ENCODE measurements around the gene RPEL1. TPM values are rescaled to one million over a fixed set of nuclear protein-coding genes. Genes with fewer than 3 reads are reported as not detected.
"Not testable (repeated sequence)": the region's sequence is repeated elsewhere in the genome, so short reads cannot be mapped to it uniquely, and the experiment has no call there.

Gene RPEL1
- total RNA-seq, result 0.10 TPM in 1 of 2 replicates, not detected in the other

DNA sequence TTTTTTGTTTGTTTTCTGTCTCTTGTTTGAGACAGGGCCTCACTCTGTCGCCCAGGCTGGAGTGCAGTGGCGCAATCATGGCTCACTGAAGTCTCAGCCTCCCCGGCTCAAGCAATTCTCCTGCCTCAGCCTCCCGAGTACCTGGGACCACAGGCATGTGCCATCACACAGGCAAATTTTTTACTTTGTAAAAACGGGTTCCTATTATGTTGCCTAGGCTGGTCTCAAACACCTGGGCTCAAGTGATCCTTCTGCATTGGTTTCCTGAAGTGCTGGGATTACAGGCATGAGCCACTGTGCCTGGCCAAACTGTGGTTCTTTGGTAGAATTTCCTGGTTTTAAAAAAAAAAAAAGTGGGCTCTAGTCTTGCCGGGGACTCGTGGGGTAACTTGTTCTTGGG, at the start of gene RPEL1:
Gene RPEL1, plus strand, starts transcription at position 301 of the 400 bp plus-strand sequence. CDS start 110 bp downstream, outside the sequence.
- DNase-seq (ENCODE audit: extremely low read depth, low read depth, low spot score), result not testable (repeated sequence)

DNA sequence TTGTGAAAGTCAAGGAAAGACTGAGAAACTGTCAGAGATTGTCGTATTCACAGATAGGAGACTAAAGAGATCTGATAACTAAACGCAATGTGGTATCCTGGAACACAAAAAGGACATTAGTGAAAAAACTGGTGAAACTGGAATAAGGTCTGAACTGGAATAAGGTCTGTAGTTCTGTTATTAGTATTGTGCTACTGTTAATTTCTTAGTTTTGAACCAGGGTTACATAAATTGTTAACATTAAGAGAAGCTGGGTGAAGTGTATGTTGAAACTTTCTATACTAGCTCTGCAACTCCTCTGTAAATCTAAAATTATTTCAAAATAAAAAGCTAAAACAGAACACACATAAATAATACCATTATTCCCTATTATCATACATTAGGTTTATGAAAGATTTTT, 49.2 kb upstream of the RPEL1 start:
- no peak for DNase-seq (ENCODE audit: extremely low read depth, low read depth, low spot score)

DNA sequence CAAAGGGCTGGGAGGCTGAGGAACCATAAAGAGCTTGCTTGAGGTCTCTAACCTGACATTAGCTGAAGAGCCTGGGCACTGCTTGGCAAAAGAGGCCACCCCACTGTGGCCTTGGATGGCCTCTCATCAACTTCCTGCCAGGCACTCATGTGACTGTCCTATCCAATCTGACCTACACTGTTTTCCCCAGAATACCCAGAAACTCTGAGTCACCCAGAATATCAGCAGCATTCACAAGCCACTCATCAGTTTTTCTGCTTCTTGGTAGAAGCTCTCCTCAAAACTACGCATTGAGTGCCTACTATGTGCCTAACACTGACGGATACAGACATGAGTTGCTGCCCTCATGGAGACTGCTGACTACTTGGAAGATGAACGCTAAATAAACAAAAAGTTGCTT, 48.5 kb upstream of the RPEL1 start:
- peak; percentile 63 for DNase-seq (ENCODE audit: extremely low read depth, low read depth, low spot score)

DNA sequence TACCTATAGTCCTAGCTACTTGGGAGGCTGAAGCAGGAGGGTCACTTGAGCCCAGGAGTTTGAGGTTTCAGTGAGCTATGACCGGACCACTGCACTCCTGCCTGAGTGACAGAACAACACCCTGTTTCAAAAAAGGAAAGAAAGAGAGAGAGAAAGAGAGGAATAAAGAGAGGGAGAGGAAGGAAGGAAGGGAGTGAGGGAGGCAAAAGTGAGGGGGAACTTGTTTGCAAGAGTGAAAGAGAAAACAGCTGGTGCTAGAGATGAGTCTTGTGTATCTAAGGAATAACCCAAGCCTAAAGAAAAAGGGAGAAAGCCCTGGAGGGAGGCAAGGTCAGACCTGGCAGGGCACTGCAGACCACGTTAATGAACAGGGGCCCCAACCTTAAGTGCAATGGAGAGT, 47.8 kb upstream of the RPEL1 start:
- DNase-seq (ENCODE audit: extremely low read depth, low read depth, low spot score), result no peak

DNA sequence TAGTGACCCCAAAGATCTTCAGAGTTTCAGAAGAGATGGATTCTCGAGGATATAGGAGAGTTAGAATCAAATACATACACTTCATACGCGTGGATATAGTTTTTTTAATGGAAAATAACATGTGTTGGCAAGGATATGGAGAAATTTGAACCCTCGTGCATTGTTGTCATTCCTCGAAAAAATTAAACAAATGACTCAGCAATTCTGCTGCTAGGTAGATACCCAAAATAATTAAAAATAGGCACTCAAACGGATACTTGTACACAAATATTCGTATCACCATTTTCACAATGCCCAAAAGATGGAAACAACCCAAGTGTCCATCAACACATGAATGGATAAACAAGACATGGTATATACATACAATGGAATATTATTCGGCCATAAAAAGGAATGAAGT, 47.0 kb upstream of the RPEL1 start:
- no peak for DNase-seq (ENCODE audit: extremely low read depth, low read depth, low spot score)

DNA sequence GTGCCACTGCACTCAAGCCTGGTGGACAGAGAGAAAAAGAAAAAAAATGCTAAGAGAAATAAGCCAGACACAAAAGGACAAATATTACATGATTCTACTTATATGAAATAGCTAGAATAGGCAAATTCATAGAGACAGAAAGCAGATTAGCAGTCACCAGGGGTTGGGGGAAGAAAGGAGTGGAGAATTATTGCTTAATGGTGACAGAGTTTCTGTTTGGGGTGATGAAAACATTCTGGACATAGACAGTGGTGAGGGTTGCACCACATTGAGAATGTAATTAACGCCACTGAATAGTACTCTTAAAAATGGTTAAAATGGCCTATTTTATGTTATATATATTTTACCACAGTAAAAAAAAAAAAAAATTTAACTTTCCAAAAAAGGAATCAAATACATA, 46.2 kb upstream of the RPEL1 start:
- no peak for DNase-seq (ENCODE audit: extremely low read depth, low read depth, low spot score)

DNA sequence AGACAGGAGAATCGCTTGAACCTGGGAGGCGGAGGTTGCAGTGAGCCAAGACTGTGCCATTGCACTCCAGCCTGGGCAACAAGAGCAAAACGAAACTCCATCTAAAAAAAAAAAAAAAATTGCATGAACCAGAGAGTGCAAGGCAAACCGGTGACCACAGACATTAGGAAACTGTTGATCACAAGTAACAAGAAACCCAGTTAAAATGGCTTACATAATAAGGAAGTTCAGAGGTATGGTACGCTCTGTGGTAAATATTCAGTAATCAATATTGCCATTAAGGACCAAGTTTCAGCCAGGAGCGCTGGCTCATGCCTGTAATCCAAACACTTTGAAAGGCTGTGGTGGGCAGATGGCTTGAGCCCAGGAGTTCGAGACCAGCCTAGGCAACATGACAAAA, 43.4 kb upstream of the RPEL1 start:
- no peak for DNase-seq (ENCODE audit: extremely low read depth, low read depth, low spot score)

DNA sequence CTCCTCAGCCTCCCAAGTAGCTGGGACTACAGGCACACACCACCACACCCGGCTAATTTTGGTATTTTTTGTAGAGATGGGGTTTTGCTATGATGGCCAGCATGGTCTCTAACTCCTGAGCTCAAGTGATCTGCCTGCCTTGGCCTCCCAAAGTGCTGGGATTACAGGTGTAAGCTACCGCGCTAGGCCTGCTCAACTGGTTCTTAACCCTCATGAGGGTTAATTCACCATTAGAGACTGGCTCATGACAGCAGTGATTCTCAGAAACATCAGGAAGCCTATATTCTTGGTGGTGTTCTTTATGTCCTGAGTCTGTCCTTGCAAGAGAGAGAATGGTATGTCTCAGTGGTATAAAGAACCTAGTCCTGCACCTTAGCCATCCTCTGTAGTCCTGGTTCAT, 42.2 kb upstream of the RPEL1 start:
- DNase-seq (ENCODE audit: extremely low read depth, low read depth, low spot score), result no peak

DNA sequence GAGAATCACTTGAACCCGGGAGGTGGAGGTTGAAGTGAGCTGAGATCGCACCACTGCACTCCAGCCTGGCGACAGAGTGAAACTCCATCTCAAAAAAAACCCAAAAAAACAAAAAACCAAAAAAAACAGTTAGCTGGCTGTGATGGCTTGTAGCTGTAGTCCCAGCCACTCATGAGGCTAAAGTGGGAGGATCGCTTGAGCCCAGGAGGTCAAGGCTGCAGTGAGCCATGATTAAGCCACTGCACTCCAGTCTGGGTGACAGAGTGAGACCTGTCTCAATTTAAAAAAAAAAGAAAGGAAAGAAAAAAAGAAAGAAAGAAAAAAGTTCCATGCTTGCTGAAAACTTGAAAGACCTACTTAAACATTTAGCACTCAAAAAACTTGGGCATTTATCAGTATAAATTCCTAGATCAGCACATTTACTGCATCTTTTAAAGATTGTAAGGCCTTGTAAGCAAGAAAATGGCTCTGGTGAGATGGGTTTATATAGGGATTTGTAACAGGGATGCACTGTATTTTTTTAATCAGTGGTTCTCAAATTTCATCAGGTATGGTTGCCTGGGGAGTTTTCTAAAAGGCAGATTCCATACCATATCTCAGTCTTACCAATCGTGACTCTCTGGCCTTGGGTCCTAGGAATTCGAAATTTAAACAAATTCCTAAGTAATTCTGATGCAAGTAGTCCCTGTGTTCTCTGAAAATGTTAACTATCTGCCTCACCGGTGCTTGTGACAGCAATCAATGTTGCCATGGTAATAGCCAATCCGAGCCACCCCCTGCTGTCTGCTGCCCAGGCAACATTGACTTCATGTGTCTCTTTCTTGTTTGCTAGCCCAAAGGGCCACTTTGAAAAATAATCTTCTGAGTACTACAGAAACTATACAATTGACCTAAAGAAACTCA, 41.1 kb upstream of the RPEL1 start:
- DNase-seq (ENCODE audit: extremely low read depth, low read depth, low spot score), result no peak

DNA sequence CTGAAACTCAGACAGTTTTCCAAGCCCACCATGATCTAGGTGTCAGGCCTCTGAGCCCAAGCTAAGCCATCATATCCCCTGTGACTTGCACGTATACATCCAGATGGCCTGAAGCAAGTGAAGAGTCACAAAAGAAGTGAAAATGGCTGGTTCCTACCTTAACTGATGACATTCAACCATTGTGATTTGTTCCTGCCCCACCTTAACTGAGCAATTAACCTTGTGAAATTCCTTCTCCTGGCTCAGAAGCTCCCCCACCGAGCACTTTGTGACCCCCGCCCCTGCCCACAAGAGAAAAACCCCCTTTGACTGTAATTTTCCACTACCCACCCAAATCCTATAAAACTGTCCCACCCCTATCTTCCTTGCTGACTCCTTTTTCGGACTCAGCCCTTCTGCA, 40.3 kb upstream of the RPEL1 start:
- not testable (repeated sequence) for DNase-seq (ENCODE audit: extremely low read depth, low read depth, low spot score)

DNA sequence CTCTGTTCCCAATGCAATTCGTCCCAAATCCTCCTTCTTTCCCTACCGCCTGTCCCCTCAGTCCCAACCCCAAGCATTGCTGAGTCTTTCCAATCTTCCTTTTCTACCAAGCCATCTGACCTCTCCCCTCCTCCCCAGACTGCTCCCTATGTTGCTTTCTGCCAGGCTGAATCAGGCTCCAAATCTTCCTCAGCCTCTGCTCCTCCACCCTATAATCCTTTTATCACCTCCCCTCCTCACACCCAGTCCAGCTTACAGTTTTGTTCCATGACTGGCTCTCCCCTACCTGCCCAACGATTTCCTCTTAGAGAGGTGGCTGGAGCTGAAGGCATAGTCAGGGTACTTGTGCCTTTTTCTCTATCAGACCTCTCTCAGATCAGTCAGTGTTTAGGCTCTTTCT, 39.0 kb upstream of the RPEL1 start:
- DNase-seq (ENCODE audit: extremely low read depth, low read depth, low spot score), result not testable (repeated sequence)

DNA sequence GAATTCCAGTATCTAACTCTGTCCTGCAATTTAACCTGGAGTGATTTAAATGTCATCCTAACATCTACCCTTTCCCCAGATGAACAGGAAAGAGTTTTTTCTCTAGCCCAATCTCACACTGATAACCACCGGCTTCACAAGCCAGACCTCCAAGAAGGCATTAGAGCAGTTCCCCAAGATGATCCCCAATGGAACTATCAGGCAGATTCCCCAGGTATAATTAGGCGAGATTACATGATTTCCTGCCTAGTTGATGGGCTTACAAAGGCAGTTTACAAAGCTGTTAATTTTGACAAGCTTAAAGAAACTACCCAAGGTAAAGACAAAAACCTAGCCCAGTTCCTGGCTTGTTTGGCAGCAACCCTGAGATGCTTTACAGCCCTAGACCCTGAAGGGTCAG, 38.5 kb upstream of the RPEL1 start:
- DNase-seq (ENCODE audit: extremely low read depth, low read depth, low spot score), result no peak

DNA sequence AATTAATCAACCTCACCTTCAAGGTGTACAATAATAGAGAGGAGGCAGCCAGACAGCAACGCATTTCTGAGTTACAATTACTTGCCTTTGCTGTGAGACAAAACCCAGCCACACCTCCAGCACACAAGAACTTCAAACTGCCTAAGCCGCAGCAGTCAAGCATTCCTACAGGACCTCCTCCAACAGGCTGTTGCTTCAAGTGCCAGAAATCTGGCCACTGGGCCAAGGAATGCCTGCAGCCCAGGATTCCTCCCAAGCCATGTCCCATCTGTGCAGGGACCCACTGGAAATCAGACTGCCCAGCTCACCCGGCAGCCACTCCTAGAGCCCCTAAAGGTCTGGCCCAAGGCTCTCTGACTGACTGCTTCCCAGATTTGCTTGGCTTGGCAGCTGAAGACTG, 38.0 kb upstream of the RPEL1 start:
- DNase-seq (ENCODE audit: extremely low read depth, low read depth, low spot score), result not testable (repeated sequence)

DNA sequence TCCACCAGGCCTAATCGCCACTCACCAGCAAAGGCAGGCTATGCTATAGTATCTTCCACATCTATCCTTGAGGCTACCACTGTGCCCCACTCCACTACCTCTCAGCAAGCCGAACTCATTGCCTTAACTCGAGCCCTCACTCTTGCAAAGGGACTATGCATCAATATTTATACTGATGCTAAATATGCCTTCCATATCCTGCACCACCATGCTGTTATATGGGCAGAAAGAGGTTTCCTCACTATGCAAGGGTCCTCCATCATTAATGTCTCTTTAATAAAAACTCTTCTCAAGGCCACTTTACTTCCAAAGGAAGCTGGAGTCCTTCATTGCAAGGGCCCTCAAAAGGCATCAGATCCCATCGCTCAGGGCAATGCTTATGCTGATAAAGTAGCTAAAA, 35.4 kb upstream of the RPEL1 start:
- DNase-seq (ENCODE audit: extremely low read depth, low read depth, low spot score), result not testable (repeated sequence)

DNA sequence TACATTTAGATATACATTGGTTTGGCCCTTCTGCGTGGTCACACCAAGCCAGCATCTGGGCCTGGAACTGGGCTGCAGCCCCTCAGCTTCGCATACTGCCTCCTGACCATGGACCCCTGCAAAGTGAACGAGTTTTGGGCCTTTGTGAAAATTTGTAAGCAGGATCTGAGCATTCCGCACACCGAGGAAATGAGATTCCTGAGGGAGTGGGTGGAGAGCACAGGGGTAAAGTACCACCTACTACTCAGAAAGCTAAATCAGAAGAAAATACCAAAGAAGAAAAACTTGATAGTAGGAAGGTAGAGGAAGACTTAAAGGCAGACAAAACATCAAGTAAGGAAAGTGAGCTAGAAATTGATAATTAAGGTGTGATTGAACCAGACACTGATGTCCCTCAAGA, 30.1 kb upstream of the RPEL1 start:
- no peak for DNase-seq (ENCODE audit: extremely low read depth, low read depth, low spot score)

DNA sequence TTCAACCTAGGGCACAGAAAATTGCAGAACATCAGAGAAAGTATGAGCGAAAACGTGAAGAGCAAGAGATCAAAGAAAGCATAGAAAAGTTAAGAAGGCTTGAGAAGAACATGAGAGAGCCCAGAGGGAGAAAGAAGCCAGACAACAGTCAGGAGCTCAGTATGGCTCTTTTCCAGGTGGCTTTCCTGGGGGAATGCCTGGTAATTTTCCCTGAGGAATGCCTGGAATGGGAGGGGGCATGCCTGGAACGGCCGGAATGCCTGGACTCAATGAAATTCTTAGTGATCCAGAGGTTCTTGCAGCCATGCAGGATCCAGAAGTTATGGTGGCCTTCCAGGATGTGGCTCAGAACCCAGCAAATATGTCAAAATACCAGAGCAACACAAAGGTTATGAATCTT, 29.3 kb upstream of the RPEL1 start:
- not testable (repeated sequence) for DNase-seq (ENCODE audit: extremely low read depth, low read depth, low spot score)

DNA sequence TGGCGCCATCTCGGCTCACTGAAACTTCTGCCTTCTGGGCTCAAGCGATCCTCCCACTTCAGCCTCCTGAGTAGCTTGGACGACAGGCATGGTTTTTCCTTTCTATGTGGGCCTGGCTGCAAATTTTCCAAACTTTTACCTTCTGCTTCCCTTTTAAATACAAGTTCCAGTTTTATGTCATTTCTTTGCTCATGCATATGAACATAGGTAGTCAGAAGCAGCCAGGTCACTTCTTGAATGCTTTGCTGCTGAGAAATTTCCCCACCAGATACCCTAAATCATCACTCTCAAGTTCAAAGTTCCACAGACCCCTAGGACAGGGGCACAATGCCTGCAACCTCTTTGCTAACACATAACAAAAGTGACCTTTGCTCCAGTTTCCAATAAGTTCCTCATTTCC, 21.6 kb upstream of the RPEL1 start:
- DNase-seq (ENCODE audit: extremely low read depth, low read depth, low spot score), result no peak

DNA sequence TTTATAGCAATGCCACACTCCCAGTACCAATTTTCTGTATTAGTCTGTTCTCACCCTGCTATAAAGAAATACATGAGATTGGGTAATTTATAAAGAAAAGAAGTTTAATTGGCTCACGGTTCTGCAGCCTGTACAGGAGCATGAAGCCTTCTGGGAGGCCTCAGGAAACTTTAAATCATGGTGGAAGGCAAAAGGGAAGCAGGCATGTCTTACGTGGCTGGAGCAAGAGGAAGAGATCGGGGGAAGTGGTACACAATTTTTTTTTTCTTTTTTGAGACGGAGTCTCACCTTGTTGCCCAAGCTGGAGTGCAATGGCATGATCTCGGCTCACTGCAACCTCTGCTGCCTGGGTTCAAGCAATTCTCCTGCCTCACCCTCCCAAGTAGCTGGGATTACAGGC, 21.0 kb upstream of the RPEL1 start:
- DNase-seq (ENCODE audit: extremely low read depth, low read depth, low spot score), result not testable (repeated sequence)

DNA sequence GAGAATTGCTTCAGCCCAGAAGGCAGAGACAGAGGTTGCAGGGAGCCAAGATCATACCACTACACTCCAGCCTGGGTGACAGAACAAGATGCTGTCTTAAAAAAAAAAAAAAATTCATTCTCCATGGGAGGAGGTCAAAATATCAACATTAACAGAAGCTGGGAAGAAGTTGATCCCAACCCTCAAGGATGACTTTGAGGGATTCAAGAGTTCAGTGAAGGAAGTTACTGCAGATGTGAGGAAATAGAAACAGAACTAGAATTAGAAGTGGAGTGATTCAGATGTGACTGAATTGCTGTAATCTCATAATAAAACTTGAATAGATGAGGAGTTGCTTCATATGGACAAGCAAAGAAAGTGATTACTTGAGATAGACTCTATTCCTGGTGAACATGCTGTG, 19.7 kb upstream of the RPEL1 start:
- no peak for DNase-seq (ENCODE audit: extremely low read depth, low read depth, low spot score)

DNA sequence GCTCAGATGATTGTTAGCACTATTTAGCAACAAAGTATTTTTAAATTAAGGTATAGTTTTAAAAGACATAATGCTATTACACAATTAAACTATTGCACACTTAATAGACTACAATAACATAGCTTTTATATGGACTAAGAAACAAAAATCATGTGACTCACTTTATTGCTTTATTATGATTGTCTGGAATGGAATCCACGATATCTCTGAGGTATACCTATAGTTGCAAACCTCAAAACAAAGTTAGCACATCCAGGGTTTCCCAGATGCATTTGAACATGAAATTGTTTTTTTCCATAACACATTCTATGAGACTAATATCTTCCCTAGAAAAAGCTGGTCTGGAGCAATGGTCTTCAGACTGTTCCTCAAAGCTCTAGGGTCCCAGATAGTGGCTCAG, 18.3 kb upstream of the RPEL1 start:
- DNase-seq (ENCODE audit: extremely low read depth, low read depth, low spot score), result no peak

DNA sequence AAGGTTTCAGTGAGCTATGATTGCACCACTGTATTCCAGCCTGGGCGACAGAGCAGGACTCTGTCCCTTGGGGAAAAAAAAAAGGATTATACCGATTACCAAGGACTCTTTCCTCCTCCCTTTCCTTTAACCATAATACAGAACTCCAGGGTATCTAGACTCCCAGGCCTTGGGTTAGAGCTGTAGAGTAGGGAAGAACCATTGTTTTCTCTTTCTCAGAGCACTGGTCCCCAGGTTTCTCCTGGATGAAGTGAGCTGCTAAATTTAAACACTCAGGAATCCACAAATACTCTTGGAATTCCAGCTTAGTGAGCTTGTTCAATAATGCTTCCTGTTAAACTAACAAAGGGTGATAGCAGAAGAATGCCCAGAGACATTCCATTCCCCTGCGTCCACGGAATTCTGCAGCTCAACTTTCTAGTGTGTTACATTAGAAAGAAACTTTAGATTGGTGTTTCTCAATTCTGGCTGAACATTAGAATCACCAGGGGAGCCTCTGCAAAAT, 14.6 kb upstream of the RPEL1 start:
- peak; percentile 91 for DNase-seq (ENCODE audit: extremely low read depth, low read depth, low spot score)

DNA sequence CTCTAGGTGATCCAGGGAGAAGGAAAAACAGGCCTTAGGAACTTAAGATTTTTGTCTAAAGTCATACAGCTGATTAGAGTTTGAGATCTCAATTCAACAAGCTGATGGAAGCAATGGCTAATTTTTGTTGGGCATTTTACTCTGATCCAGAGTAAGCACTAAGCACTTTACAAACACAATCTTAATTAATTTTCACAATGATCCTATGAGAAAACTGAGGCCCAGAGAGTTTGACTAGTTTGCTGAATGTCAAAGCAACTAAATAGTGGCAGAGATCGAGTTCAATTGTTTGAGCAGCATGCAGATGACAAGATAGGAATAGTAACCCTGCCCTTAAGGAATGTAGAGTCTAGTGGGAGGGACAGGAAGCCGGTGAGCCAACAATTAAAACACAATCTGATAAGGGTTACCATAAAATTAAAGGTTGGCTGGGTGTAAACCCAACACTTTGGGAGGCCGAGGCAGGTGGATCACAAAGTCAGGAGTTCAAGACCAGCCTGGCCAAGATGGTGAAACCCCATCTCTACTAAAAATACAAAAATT, 13.5 kb upstream of the RPEL1 start:
- DNase-seq (ENCODE audit: extremely low read depth, low read depth, low spot score), result no peak
